ENCODE measurements around the gene TCTN1.

The TCTN1 gene

GRCh38 chr12:110599334-110599733 is 14.6 kb upstream of the TCTN1 start:
- TF ChIP-seq TARDBP (IDR thresholded peaks at IDR 0.05), result no peak
- TF ChIP-seq ELF4 (IDR thresholded peaks at IDR 0.05), result no peak
- no peak for TF ChIP-seq NFRKB (IDR thresholded peaks at IDR 0.05)
- TF ChIP-seq L3MBTL2 (conservative IDR thresholded peaks at IDR 0.05), result no peak
- TF ChIP-seq SUZ12 (IDR thresholded peaks at IDR 0.05), result no peak
- no peak for TF ChIP-seq CTBP1 (IDR thresholded peaks at IDR 0.05; ENCODE audit: borderline replicate concordance)
- TF ChIP-seq FOXA1 (IDR thresholded peaks at IDR 0.05), result no peak
- no peak for TF ChIP-seq SP1 (IDR thresholded peaks at IDR 0.05)
- TF ChIP-seq PKNOX1 (IDR thresholded peaks at IDR 0.05), result no peak
- TF ChIP-seq FOXM1 (IDR thresholded peaks at IDR 0.05; ENCODE audit: borderline replicate concordance), result no peak
- no peak for TF ChIP-seq ARNT (IDR thresholded peaks at IDR 0.05)
- CTCF ChIA-PET, result interaction anchor here (0.6 to 4.5 kb wide), 3 partner anchors 47 to 249 kb away, joined by 3 to 19 read pairs (median 3); no protein-coding TSS in a partner anchor
- DNase-seq (ENCODE audit: extremely low spot score), result no peak
- POLR2A ChIA-PET, result interaction anchor here (1.4 kb wide), 1 partner anchor 131 kb away, joined by 5 read pairs; the partner anchor contains the start of genes FAM216A and GPN3

- ChIA-PET CTCF (interaction anchor here (0.5 to 4.5 kb wide), 11 partner anchors 9 to 493 kb away, joined by 3 to 19 read pairs (median 4); partner anchors contain the start of genes ARPC3, FAM216A and GPN3), POLR2A (interaction anchor here (0.6 to 1.4 kb wide), 2 partner anchors 132 to 150 kb away, joined by 3 to 5 read pairs; partner anchors contain the start of genes ARPC3, FAM216A and GPN3)
- no peak for DNase-seq (ENCODE audit: extremely low spot score)
- no peak for TF ChIP-seq ELF4 (IDR thresholded peaks at IDR 0.05)
- TF ChIP-seq NFRKB (IDR thresholded peaks at IDR 0.05), result no peak
- TF ChIP-seq SUZ12 (IDR thresholded peaks at IDR 0.05), result no peak
- TF ChIP-seq PKNOX1 (IDR thresholded peaks at IDR 0.05), result no peak
- no peak for TF ChIP-seq ARNT (IDR thresholded peaks at IDR 0.05)
- no peak for TF ChIP-seq FOXK2 (IDR thresholded peaks at IDR 0.05)
- TF ChIP-seq FOXA1 (IDR thresholded peaks at IDR 0.05), result no peak
- TF ChIP-seq HDGF (IDR thresholded peaks at IDR 0.05; ENCODE audit: borderline replicate concordance), result no peak
These were observed 13.7 kb upstream of the TCTN1 start for GRCh38 chr12:110600254-110600653.

GRCh38 chr12:110602085-110602814 is 11.7 kb upstream of the TCTN1 start:
- DNase-seq (ENCODE audit: extremely low spot score), result peak; percentile 71
- POLR2A ChIA-PET, result interaction anchor here (1.1 to 2.7 kb wide), 2 partner anchors 134 to 152 kb away, joined by 7 to 13 read pairs; partner anchors contain the start of genes ARPC3, FAM216A and GPN3
- CTCF ChIA-PET, result interaction anchor here (0.6 to 4.5 kb wide), 13 partner anchors 9 to 294 kb away, joined by 3 to 19 read pairs (median 5); partner anchors contain the start of genes ARPC3, FAM216A, GPN3 and TCTN1
- TF ChIP-seq ELF4 (IDR thresholded peaks at IDR 0.05), result 0 out of 2 replicates have a peak, but pooled peaks have one; percentile 13

GRCh38 chr12:110606253-110606611 is 7.7 kb upstream of the TCTN1 start:
- DNase-seq (ENCODE audit: extremely low spot score), result no peak
- ChIA-PET POLR2A (no interaction called here), CTCF (no interaction called here)
- TF ChIP-seq SUZ12 (IDR thresholded peaks at IDR 0.05) (no peak), HDGF (IDR thresholded peaks at IDR 0.05; ENCODE audit: borderline replicate concordance) (no peak), ELF4 (IDR thresholded peaks at IDR 0.05) (no peak), ARNT (IDR thresholded peaks at IDR 0.05) (no peak), FOXM1 (IDR thresholded peaks at IDR 0.05; ENCODE audit: borderline replicate concordance) (no peak), CTBP1 (IDR thresholded peaks at IDR 0.05; ENCODE audit: borderline replicate concordance) (no peak), NFRKB (IDR thresholded peaks at IDR 0.05) (no peak), ZNF384 (IDR thresholded peaks at IDR 0.05) (no peak), FOXA1 (IDR thresholded peaks at IDR 0.05) (no peak), TARDBP (IDR thresholded peaks at IDR 0.05) (no peak), L3MBTL2 (conservative IDR thresholded peaks at IDR 0.05) (no peak), PKNOX1 (IDR thresholded peaks at IDR 0.05) (no peak), BHLHE40 (IDR thresholded peaks at IDR 0.05; ENCODE audit: borderline replicate concordance) (no peak), SP1 (IDR thresholded peaks at IDR 0.05) (no peak), FOXK2 (IDR thresholded peaks at IDR 0.05) (no peak), LEF1 (IDR thresholded peaks at IDR 0.05; ENCODE audit: borderline replicate concordance) (no peak)

- CTCF ChIA-PET, result interaction anchor here (0.6 to 1.4 kb wide), 5 partner anchors 12 to 275 kb away, joined by 3 to 17 read pairs (median 3); partner anchors contain the start of gene ARPC3
- POLR2A ChIA-PET, result interaction anchor here (0.6 to 2.9 kb wide), 12 partner anchors 10 to 163 kb away, joined by 3 to 12 read pairs (median 4); partner anchors contain the start of genes ARPC3, FAM216A and GPN3
- no peak for DNase-seq (ENCODE audit: extremely low spot score)
These were observed 708 bp upstream of the TCTN1 start for GRCh38 chr12:110613071-110613770.

GRCh38 chr12:110615171-110615570 is 1.2 kb downstream of the TCTN1 start:
- no peak for DNase-seq (ENCODE audit: extremely low spot score)
- POLR2A ChIA-PET, result interaction anchor here (0.9 to 2.9 kb wide), 3 partner anchors 81 to 147 kb away, joined by 4 to 12 read pairs (median 9); partner anchors contain the start of genes FAM216A and GPN3
- TF ChIP-seq ZNF384 (IDR thresholded peaks at IDR 0.05), result no peak
- TF ChIP-seq SUZ12 (IDR thresholded peaks at IDR 0.05), result no peak
- no peak for TF ChIP-seq L3MBTL2 (conservative IDR thresholded peaks at IDR 0.05)
- TF ChIP-seq CTBP1 (IDR thresholded peaks at IDR 0.05; ENCODE audit: borderline replicate concordance), result no peak
- no peak for TF ChIP-seq FOXM1 (IDR thresholded peaks at IDR 0.05; ENCODE audit: borderline replicate concordance)
- no peak for TF ChIP-seq HDGF (IDR thresholded peaks at IDR 0.05; ENCODE audit: borderline replicate concordance)
- no peak for TF ChIP-seq SP1 (IDR thresholded peaks at IDR 0.05)
- TF ChIP-seq BHLHE40 (IDR thresholded peaks at IDR 0.05; ENCODE audit: borderline replicate concordance), result no peak
- no peak for TF ChIP-seq LEF1 (IDR thresholded peaks at IDR 0.05; ENCODE audit: borderline replicate concordance)
- no peak for TF ChIP-seq FOXA1 (IDR thresholded peaks at IDR 0.05)
- no peak for TF ChIP-seq PKNOX1 (IDR thresholded peaks at IDR 0.05)
- TF ChIP-seq FOXK2 (IDR thresholded peaks at IDR 0.05), result no peak
- TF ChIP-seq ELF4 (IDR thresholded peaks at IDR 0.05), result no peak
- TF ChIP-seq NFRKB (IDR thresholded peaks at IDR 0.05), result no peak
- CTCF ChIA-PET, result interaction anchor here (1.6 kb wide), 1 partner anchor 165 kb away, joined by 4 read pairs; the partner anchor contains the start of gene ARPC3

More at GRCh38 chr12:110613071-110613770, 708 bp upstream of the TCTN1 start:
- no peak for TF ChIP-seq FOXK2 (IDR thresholded peaks at IDR 0.05)
- peak; percentile 74 for TF ChIP-seq ZNF384 (IDR thresholded peaks at IDR 0.05)
